Body of pancreas (tissue), 4 donors: ENCODE data around the gene PCOLCE2. TPM values are rescaled to one million over a fixed set of nuclear protein-coding genes. Genes with fewer than 3 reads are reported as not detected.

ENCODE experiments used
- ATAC-seq: fragments of 150-250 bp; one replicate; pipeline ENCODE4 v1.9.1; 2016
- DNase-seq, 4 donors: peaks; one replicate each; pipeline ENCODE4 v3.0.0-alpha.2; 2019
- H3K27ac ChIP-seq, 4 donors: fragments of 200-600 bp; sonication (generic); 1 replicate in 3 of 4; 2 replicates in 1 of 4; pipeline versions ENCODE4 v1.5.1 to v1.6.1; 2016 to 2019; ENCODE audit warnings: mild to moderate bottlenecking in 1 of 4, mixed read lengths in 1 of 4, moderate library complexity in 1 of 4
- H3K27me3 ChIP-seq, 2 donors: fragments of 200-600 bp; sonication (generic); one replicate each; pipeline ENCODE4 v1.6.0; 2016; ENCODE audit warnings: mild to moderate bottlenecking in 1 of 2
- H3K36me3 ChIP-seq, 2 donors: fragments of 200-600 bp; sonication (generic); replicated peaks in 1 of 2; 2 replicates each; pipeline ENCODE4 v1.5.1; 2016; ENCODE audit warnings: low read depth in 2 of 2; ENCODE audit not compliant: insufficient read depth in 1 of 2
- H3K4me1 ChIP-seq: fragments of 200-600 bp; sonication (generic); one replicate; pipeline ENCODE4 v1.6.0; 2016
- H3K4me3 ChIP-seq, 2 donors: fragments of 200-600 bp; sonication (generic); 1 replicate in 1 of 2; 2 replicates in 1 of 2; pipeline ENCODE4 v1.5.1; 2016 to 2019
- H3K9me3 ChIP-seq, 3 donors: fragments of 200-600 bp; sonication (generic); 1 replicate in 2 of 3; 2 replicates in 1 of 3; pipeline ENCODE4 v1.5.1; 2016
- POLR2A ChIP-seq, 3 donors: fragments of 450-650 bp; IDR thresholded peaks; one replicate each; pipeline ENCODE4 v1.6.1; 2016; ENCODE audit warnings: antibody characterized with exemption in 3 of 3, mild to moderate bottlenecking in 2 of 3
- WGBS, 2 donors: methylation state at CpG; one replicate each; pipeline ENCODE4 v1.1.5; 2017; 5-methylcytosine and 5-hydroxymethylcytosine counted together
- intact Hi-C: fragments of 100-400 bp; cut with DNase I; formaldehyde crosslinking; loops from one replicate; pipeline ENCODE4 v1.15.1; 2023
- total RNA-seq, 2 donors: library from RNA; depleted of rRNA; stranded (reverse); fragments of >200 nt; gene quantifications; one replicate each; pipeline ENCODE4 v1.1.0, GENCODE V29; 2016
- TF ChIP-seq, protein P1 (sequence below), 7 experiments: fragments of 450-650 bp in 4 of 7; fragments of 200-600 bp in 3 of 7; sonication (generic) in 3 of 7; IDR thresholded peaks; one replicate each; pipeline ENCODE4 v1.5.1; 2016 to 2019; ENCODE audit warnings: antibody characterized with exemption in 7 of 7

Gene PCOLCE2
- total RNA-seq, 2 donors from 2014 or later, result 1.6 to 41.5 TPM

DNA sequence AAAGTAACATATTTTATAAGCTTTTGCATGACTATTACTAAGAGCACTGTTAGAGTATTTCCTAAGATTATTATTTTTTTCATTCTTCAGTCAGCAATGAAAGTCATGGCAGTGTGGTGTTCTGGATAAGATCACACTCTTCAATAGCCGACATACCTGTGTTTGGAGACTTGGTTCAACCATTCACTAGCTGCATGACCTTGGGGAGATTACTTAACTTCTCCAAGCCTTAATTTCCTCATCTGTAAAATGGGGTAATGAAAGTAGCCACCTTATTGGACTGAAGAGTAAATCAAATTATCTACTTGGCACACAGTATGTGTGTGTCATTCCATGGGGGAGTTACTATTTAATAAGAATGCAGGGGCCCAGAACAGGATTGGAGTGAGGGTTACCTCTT lies 24.5 kb upstream of the PCOLCE2 start:
- intact Hi-C loops, result no loop called here
- Histone ChIP-seq H3K27ac (no peak overlapping the region), H3K4me1 (no peaks in the 10 kb centered on the region), H3K4me3 (no peak overlapping the region), H3K27me3 (no peaks in the 10 kb centered on the region), H3K36me3 (no peaks in the 10 kb centered on the region), H3K9me3 (no peaks in the 10 kb centered on the region)
- WGBS, 2 donors, result 39 to 55% methylated on average over 1 of the region's 1 CpG
- no peak for TF ChIP-seq POLR2A (IDR thresholded peaks at IDR 0.05)
- TF ChIP-seq, protein P1, sequence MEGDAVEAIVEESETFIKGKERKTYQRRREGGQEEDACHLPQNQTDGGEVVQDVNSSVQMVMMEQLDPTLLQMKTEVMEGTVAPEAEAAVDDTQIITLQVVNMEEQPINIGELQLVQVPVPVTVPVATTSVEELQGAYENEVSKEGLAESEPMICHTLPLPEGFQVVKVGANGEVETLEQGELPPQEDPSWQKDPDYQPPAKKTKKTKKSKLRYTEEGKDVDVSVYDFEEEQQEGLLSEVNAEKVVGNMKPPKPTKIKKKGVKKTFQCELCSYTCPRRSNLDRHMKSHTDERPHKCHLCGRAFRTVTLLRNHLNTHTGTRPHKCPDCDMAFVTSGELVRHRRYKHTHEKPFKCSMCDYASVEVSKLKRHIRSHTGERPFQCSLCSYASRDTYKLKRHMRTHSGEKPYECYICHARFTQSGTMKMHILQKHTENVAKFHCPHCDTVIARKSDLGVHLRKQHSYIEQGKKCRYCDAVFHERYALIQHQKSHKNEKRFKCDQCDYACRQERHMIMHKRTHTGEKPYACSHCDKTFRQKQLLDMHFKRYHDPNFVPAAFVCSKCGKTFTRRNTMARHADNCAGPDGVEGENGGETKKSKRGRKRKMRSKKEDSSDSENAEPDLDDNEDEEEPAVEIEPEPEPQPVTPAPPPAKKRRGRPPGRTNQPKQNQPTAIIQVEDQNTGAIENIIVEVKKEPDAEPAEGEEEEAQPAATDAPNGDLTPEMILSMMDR (IDR thresholded peaks at IDR 0.05), result no peak
- no peak for ATAC-seq
- no peak for DNase-seq

DNA sequence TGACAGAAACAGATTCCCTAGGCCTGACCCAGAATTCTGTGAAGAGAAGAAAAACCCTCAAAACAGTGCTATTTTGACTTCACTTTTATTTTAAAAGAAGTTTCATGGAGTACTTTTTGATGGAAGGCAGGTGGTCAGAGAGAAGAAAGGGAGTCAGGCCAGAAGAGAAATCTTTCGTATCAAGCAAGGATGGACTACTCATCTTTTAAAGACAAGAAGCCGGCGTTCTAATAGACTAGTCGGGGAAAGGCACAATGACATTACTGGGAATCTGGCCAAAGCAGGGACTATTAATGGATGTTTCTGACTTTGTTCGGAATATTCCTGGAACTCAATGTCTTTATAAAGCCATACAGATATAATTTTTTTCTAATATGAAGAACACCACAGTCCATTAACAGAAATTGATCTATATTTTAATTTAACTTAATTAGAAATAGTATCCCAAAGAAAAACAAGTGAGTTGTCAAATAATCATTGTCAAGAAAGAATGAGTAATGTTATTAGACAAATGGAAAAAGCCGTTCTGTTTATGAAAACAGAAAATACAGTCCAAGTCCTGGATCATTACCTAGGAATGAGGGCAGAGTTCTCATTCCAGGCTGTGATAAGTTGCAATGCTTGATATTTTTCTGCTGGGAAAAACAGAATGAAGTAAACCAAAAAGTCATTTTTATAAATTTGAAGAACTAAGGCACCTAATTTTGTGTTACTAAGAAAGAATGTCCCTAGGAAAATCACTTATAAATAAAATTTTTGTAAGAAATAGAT lies 23.7 kb upstream of the PCOLCE2 start:
- ATAC-seq (no peak), DNase-seq (no peak)
- WGBS, 2 donors, result 45 to 58% methylated on average over 6 of the region's 6 CpGs
- intact Hi-C loops, result no loop called here
- no peaks in the 10 kb centered on the region for H3K4me1 ChIP-seq
- H3K27ac ChIP-seq, result no peak overlapping the region
- TF ChIP-seq POLR2A (IDR thresholded peaks at IDR 0.05), result no peak
- TF ChIP-seq, protein P1 (IDR thresholded peaks at IDR 0.05), result no peak
- H3K9me3 ChIP-seq, result no peaks in the 10 kb centered on the region
- H3K27me3 ChIP-seq, result no peaks in the 10 kb centered on the region
- no peak overlapping the region for H3K4me3 ChIP-seq
- no peaks in the 10 kb centered on the region for H3K36me3 ChIP-seq

DNA sequence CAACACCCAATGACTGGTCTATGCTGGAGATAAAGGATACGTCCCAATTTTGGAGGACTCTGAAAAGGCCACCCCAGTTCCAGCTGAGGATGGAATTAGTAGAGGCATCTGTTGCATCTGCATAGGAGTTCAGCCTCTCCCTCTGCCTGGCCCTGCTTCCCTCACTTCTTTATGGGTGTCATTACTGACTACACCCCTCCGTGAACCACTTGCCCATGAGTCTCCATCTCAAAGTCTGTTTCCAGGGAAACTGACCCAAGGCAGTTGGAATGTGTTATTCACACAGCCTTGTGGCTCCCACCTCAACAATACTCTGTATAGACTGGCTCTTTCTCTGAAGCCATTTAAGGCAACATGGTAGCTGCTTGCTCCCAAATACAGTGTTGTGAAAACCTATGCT lies 21.4 kb upstream of the PCOLCE2 start:
- Histone ChIP-seq H3K4me3 (no peak overlapping the region), H3K27ac (no peak overlapping the region), H3K4me1 (no peaks in the 10 kb centered on the region), H3K9me3 (no peaks in the 10 kb centered on the region), H3K27me3 (no peaks in the 10 kb centered on the region), H3K36me3 (no peaks in the 10 kb centered on the region)
- 44 to 59% methylated on average over 2 of the region's 2 CpGs for WGBS, 2 donors
- no peak for ATAC-seq
- TF ChIP-seq POLR2A (IDR thresholded peaks at IDR 0.05), result no peak
- TF ChIP-seq, protein P1 (IDR thresholded peaks at IDR 0.05), result no peak
- intact Hi-C loops, result no loop called here
- no peak for DNase-seq

DNA sequence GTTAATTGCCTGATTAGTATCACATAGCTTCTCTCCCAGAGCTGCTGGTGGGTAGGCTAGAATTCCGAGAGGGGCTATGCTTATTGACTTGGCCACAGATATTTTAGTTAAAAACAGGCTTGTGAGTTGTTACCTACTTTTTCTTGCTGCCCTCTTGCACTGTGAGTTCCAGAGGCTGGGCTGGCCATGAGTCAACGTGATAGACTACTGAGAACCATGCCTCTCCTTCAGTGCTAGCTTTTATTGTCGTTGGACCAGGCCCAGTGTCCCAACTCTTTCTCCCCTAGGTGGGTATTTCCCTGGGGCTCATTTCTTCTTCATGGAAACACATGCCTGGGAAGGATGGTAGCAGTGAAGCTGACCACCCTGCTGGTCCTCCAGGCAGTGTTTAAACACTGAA lies 20.4 kb upstream of the PCOLCE2 start:
- DNase-seq (no peak), ATAC-seq (no peak)
- no peak overlapping the region for H3K4me3 ChIP-seq
- H3K27me3 ChIP-seq, result no peaks in the 10 kb centered on the region
- H3K4me1 ChIP-seq, result no peaks in the 10 kb centered on the region
- no peak overlapping the region for H3K27ac ChIP-seq
- intact Hi-C loops, result no loop called here
- H3K9me3 ChIP-seq, result no peaks in the 10 kb centered on the region
- 72 to 76% methylated on average over 3 of the region's 3 CpGs for WGBS, 2 donors
- no peaks in the 10 kb centered on the region for H3K36me3 ChIP-seq
- TF ChIP-seq POLR2A (IDR thresholded peaks at IDR 0.05), result no peak
- TF ChIP-seq, protein P1 (IDR thresholded peaks at IDR 0.05), result no peak

DNA sequence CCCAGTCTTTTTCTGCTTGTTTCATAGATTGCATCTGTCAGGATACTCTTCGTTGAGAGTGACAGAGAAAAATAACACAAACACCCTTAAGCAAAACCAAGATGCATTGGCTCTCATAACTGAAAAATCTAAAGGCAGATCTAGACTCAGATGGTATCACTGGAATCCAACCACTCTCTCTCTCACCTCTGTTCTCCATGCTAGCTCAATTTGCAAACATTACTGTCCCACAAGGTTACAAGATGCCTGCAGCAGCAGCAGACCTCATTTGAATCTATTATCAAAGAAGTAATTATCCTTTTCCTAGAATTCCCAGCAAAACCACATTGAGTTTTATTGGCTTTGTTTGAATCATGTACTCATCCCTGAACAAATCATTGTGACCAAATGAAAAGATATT lies 19.1 kb upstream of the PCOLCE2 start:
- WGBS, 2 donors, result 30 to 32% methylated on average over 1 of the region's 1 CpG
- H3K27me3 ChIP-seq, result no peaks in the 10 kb centered on the region

More for the DNA sequence above, 19.1 kb upstream of the PCOLCE2 start:
- ATAC-seq, result no peak
- Histone ChIP-seq H3K9me3 (no peaks in the 10 kb centered on the region), H3K4me3 (no peak overlapping the region), H3K36me3 (no peaks in the 10 kb centered on the region), H3K27ac (no peak overlapping the region), H3K4me1 (no peaks in the 10 kb centered on the region)
- intact Hi-C loops, result no loop called here
- TF ChIP-seq, protein P1 (IDR thresholded peaks at IDR 0.05), result no peak
- TF ChIP-seq POLR2A (IDR thresholded peaks at IDR 0.05), result no peak
- DNase-seq, result no peak
